WTC11 (cell line): ENCODE data around the gene COBL. TPM values are rescaled to one million over a fixed set of nuclear protein-coding genes. Genes with fewer than 3 reads are reported as not detected.

ENCODE experiments used
- ATAC-seq: fragments of 200-7000 bp; cut with Tn5 transposase; 2 replicates; pipeline ENCODE4 v1.10.0; 2021; ENCODE audit warnings: mild to moderate bottlenecking, moderate library complexity
- CTCF ChIA-PET: fragments of 300-600 bp; sonication (Branson Sonifier 250); formaldehyde crosslinking; loops from one replicate; lab custom pipeline; 2021; ENCODE audit warnings: antibody characterized with exemption; lab: Charles Lee
- POLR2A ChIA-PET: fragments of 350-600 bp; sonication (Branson Sonifier 250); formaldehyde crosslinking; loops from one replicate; lab custom pipeline; 2021; ENCODE audit warnings: antibody characterized with exemption; lab: Charles Lee
- DNase-seq: peaks from one replicate; pipeline ENCODE4 v3.0.0; 2021; ENCODE audit warnings: low spot score
- H3K27ac Mint-ChIP-seq: 2 replicates; pipeline ENCODE4 v1.8.0; 2021; ENCODE audit warnings: mixed read lengths
- H3K27me3 Mint-ChIP-seq: 2 replicates; pipeline ENCODE4 v1.8.0; 2021; ENCODE audit warnings: low read depth, mild to moderate bottlenecking, moderate library complexity, mixed read lengths
- H3K36me3 Mint-ChIP-seq: 2 replicates; pipeline ENCODE4 v1.8.0; 2021; ENCODE audit warnings: mixed read lengths
- H3K4me1 Mint-ChIP-seq: 2 replicates; pipeline ENCODE4 v1.8.0; 2022; ENCODE audit warnings: mixed read lengths
- H3K4me3 Mint-ChIP-seq: 2 replicates; pipeline ENCODE4 v1.8.0; 2021; ENCODE audit warnings: mild to moderate bottlenecking, moderate library complexity, mixed read lengths
- H3K9me3 Mint-ChIP-seq: 2 replicates; pipeline ENCODE4 v1.8.0; 2021; ENCODE audit warnings: mixed read lengths
- ATF2 ChIP-seq: sonication (generic); formaldehyde crosslinking; IDR thresholded peaks from 2 replicates; pipeline ENCODE4 v1.8.1; 2022; ENCODE audit warnings: low read depth, missing genetic modification reagents, borderline replicate concordance
- CDX4 ChIP-seq: fragments of 250-450 bp; sonication (Bioruptor Pico); IDR thresholded peaks from 2 replicates; pipeline ENCODE4 v1.9.0; 2021; ENCODE audit warnings: moderate library complexity, mild to moderate bottlenecking, inconsistent platforms, borderline replicate concordance
- ESRRA ChIP-seq: sonication (generic); formaldehyde crosslinking; IDR thresholded peaks from 2 replicates; pipeline ENCODE4 v1.8.1; 2022; ENCODE audit warnings: mild to moderate bottlenecking, missing genetic modification reagents, borderline replicate concordance
- FOXJ3 ChIP-seq: sonication (generic); formaldehyde crosslinking; IDR thresholded peaks from 2 replicates; pipeline ENCODE4 v1.9.0; 2021; ENCODE audit warnings: missing genetic modification reagents, mild to moderate bottlenecking, borderline replicate concordance
- FOXP1 ChIP-seq: sonication (generic); formaldehyde crosslinking; IDR thresholded peaks from 2 replicates; pipeline ENCODE4 v1.8.0; 2022; ENCODE audit warnings: missing genetic modification reagents, mild to moderate bottlenecking, moderate library complexity, borderline replicate concordance
- GABPB1 ChIP-seq: sonication (generic); formaldehyde crosslinking; IDR thresholded peaks from 2 replicates; pipeline ENCODE4 v1.8.1; 2023; ENCODE audit warnings: mild to moderate bottlenecking, missing genetic modification reagents
- HMGA2 ChIP-seq: fragments of 250-450 bp; sonication (Bioruptor Pico); IDR thresholded peaks from 2 replicates; pipeline ENCODE4 v1.4.0; 2021; ENCODE audit warnings: mild to moderate bottlenecking, moderate library complexity
- KAT7 ChIP-seq: sonication (generic); formaldehyde crosslinking; IDR thresholded peaks from 2 replicates; pipeline ENCODE4 v1.8.1; 2023; ENCODE audit warnings: missing genetic modification reagents, mild to moderate bottlenecking, borderline replicate concordance
- MXD4 ChIP-seq: fragments of 250-450 bp; sonication (Bioruptor Pico); IDR thresholded peaks from 2 replicates; pipeline ENCODE4 v1.8.0; 2021; ENCODE audit warnings: mild to moderate bottlenecking, moderate library complexity, borderline replicate concordance
- SMAD4 ChIP-seq: sonication (generic); formaldehyde crosslinking; IDR thresholded peaks from 2 replicates; pipeline ENCODE4 v1.8.0; 2022; ENCODE audit warnings: mild to moderate bottlenecking, missing genetic modification reagents
- SOX15 ChIP-seq: fragments of 250-450 bp; sonication (Bioruptor Pico); IDR thresholded peaks from 2 replicates; pipeline ENCODE4 v1.9.0; 2021; ENCODE audit warnings: mild to moderate bottlenecking
- TEAD1 ChIP-seq: sonication (generic); formaldehyde crosslinking; IDR thresholded peaks from 2 replicates; pipeline ENCODE4 v1.8.0; 2022; ENCODE audit warnings: mild to moderate bottlenecking, missing genetic modification reagents
- TEAD4 ChIP-seq: sonication (generic); formaldehyde crosslinking; IDR thresholded peaks from 2 replicates; pipeline ENCODE4 v1.8.0; 2022; ENCODE audit warnings: mild to moderate bottlenecking, missing genetic modification reagents
- ZBTB21 ChIP-seq: sonication (generic); formaldehyde crosslinking; IDR thresholded peaks from 2 replicates; pipeline ENCODE4 v1.8.1; 2023; ENCODE audit warnings: mild to moderate bottlenecking, missing genetic modification reagents, borderline replicate concordance
- total RNA-seq: library from RNA; stranded (reverse); gene quantifications from 3 replicates; pipeline ENCODE4 v1.2.3, GENCODE V29; 2021
- TF ChIP-seq, protein P1 (sequence below): sonication (generic); formaldehyde crosslinking; IDR thresholded peaks from 2 replicates; pipeline ENCODE4 v1.8.1; 2023; ENCODE audit warnings: mild to moderate bottlenecking, moderate library complexity, missing genetic modification reagents
- TF ChIP-seq, protein P2 (sequence below): fragments of 250-450 bp; sonication (Bioruptor Pico); IDR thresholded peaks from 2 replicates; pipeline ENCODE4 v2.1.2; 2022; ENCODE audit warnings: mild to moderate bottlenecking, moderate library complexity
- TF ChIP-seq, protein P3 (sequence below): sonication (generic); formaldehyde crosslinking; IDR thresholded peaks from 2 replicates; pipeline ENCODE4 v1.8.1; 2023; ENCODE audit warnings: mild to moderate bottlenecking, missing genetic modification reagents, moderate library complexity

Gene COBL
- total RNA-seq, 1 experiment from 2014 or later = 36.5 TPM

DNA sequence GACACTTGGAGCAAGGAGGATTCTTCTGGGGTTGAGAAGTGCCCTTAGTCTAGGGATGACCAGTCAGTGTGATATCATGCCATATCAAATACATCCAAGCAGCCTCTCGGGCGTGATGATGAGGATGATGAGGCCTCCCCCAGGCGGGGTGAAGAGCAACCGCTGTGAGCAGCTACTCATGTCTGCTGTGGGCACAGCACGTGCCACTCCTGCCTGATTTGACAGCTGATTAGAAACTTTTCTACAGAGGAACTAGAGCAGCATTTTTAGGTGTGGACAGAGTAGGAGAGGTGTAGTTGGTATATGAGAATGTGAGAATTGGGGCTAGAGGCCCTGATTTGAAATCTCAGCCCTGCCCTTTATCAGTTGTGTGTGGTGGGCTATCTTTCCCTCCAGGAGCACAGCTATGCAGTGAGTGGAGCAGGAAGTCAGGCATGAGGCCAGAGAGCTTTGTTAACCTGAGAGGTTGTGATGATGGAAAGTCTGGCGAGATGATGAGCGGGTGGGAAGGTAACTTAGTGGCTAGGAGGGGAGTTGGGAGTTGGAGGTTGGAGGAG, 49.6 kb upstream of the COBL start (continued):
- no peak for TF ChIP-seq SOX15 (CRISPR knock-in tag)

DNA sequence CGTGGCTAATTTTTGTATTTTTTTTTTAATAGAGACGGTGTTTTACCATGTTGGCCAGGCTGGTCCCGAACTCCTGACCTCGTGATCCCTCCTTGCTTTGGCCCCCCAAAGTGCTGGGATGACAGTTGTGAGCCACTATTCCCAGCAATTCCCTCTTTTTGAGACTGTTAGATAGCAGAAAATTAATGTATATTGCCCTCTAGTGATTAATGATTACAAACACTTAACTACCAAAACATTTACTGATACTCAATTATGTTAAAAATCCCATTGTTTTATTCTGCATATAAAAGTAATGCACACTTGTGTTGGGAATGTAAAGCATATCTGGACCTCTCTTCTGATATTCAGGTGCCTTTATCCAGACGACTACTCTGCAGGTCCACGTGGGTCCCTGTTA, 41.2 kb upstream of the COBL start:
- peaks cover 3% of the 10 kb centered on the region; the same call in 1 of the 2 replicates for H3K36me3 Mint-ChIP-seq
- no peak for ATAC-seq

GRCh38 chr7:51356849-51357516, 40.4 kb upstream of the COBL start:
- CTCF ChIA-PET = interaction anchor here (1.2 to 5.1 kb wide), 7 partner anchors 10 to 194 kb away, joined by 3 to 51 read pairs (median 6); no protein-coding TSS in a partner anchor
- no peak for ATAC-seq
- Mint-ChIP-seq H3K36me3 (no peaks in the 10 kb centered on the region), H3K4me1 (peaks cover 21% of the 10 kb centered on the region), H3K9me3 (peaks cover 12% of the 10 kb centered on the region), H3K27ac (no peak overlapping the region), H3K4me3 (no peak overlapping the region), H3K27me3 (no peaks in the 10 kb centered on the region)
- POLR2A ChIA-PET = no interaction called here
- TF ChIP-seq, protein P1, sequence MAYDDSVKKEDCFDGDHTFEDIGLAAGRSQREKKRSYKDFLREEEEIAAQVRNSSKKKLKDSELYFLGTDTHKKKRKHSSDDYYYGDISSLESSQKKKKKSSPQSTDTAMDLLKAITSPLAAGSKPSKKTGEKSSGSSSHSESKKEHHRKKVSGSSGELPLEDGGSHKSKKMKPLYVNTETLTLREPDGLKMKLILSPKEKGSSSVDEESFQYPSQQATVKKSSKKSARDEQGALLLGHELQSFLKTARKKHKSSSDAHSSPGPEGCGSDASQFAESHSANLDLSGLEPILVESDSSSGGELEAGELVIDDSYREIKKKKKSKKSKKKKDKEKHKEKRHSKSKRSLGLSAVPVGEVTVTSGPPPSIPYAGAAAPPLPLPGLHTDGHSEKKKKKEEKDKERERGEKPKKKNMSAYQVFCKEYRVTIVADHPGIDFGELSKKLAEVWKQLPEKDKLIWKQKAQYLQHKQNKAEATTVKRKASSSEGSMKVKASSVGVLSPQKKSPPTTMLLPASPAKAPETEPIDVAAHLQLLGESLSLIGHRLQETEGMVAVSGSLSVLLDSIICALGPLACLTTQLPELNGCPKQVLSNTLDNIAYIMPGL (CRISPR knock-in tag) = no peak
- TF ChIP-seq GABPB1 (CRISPR knock-in tag) (no peak), HMGA2 (no peak), CDX4 (CRISPR knock-in tag) (no peak), ATF2 (CRISPR knock-in tag) (no peak), TEAD4 (CRISPR knock-in tag) (no peak), MXD4 (no peak), TEAD1 (CRISPR knock-in tag) (no peak), SMAD4 (no peak), FOXP1 (CRISPR knock-in tag) (no peak)
- TF ChIP-seq, protein P2, sequence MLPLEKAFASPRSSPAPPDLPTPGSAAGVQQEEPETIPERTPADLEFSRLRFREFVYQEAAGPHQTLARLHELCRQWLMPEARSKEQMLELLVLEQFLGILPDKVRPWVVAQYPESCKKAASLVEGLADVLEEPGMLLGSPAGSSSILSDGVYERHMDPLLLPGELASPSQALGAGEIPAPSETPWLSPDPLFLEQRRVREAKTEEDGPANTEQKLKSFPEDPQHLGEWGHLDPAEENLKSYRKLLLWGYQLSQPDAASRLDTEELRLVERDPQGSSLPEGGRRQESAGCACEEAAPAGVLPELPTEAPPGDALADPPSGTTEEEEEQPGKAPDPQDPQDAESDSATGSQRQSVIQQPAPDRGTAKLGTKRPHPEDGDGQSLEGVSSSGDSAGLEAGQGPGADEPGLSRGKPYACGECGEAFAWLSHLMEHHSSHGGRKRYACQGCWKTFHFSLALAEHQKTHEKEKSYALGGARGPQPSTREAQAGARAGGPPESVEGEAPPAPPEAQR (CRISPR knock-in tag) = no peak
- TF ChIP-seq, protein P3, sequence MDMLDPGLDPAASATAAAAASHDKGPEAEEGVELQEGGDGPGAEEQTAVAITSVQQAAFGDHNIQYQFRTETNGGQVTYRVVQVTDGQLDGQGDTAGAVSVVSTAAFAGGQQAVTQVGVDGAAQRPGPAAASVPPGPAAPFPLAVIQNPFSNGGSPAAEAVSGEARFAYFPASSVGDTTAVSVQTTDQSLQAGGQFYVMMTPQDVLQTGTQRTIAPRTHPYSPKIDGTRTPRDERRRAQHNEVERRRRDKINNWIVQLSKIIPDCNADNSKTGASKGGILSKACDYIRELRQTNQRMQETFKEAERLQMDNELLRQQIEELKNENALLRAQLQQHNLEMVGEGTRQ = no peak
- DNase-seq = no peak

More for the DNA sequence above, 41.2 kb upstream of the COBL start:
- Mint-ChIP-seq H3K9me3 (peaks cover 20% of the 10 kb centered on the region), H3K27me3 (no peaks in the 10 kb centered on the region; the same call in 1 of the 2 replicates), H3K27ac (no peak overlapping the region), H3K4me3 (no peak overlapping the region), H3K4me1 (peaks cover 20% of the 10 kb centered on the region)
- ChIA-PET CTCF (interaction anchor here (1.2 to 5.1 kb wide), 6 partner anchors 9 to 195 kb away, joined by 4 to 51 read pairs (median 6); no protein-coding TSS in a partner anchor), POLR2A (no interaction called here)
- no peak for TF ChIP-seq FOXJ3 (CRISPR knock-in tag)
- no peak for TF ChIP-seq ESRRA (CRISPR knock-in tag)
- no peak for TF ChIP-seq ZBTB21 (CRISPR knock-in tag)
- no peak for TF ChIP-seq KAT7 (CRISPR knock-in tag)
- DNase-seq = no peak
